ENCODE measurements around the gene STK10.
A peak's percentile ranks its signal among the peaks of the same experiment; 100 is the strongest.

Gene STK10

GRCh38 chr5:172005708-172006320 is 182.2 kb downstream of the STK10 start:
- in situ Hi-C loops (cut with HindIII; ENCODE audit: low pct_unique_long_range_greater_than_20kb, low sequenced_read_pairs) = no loop called here
- DNase-seq (ENCODE audit: low read depth in 1 of 2, low spot score in 1 of 2) = peak in 1 of 2 experiments; percentile 49
- no peak for TF ChIP-seq JUND (IDR thresholded peaks at IDR 0.05; ENCODE audit: low read depth)

DNA sequence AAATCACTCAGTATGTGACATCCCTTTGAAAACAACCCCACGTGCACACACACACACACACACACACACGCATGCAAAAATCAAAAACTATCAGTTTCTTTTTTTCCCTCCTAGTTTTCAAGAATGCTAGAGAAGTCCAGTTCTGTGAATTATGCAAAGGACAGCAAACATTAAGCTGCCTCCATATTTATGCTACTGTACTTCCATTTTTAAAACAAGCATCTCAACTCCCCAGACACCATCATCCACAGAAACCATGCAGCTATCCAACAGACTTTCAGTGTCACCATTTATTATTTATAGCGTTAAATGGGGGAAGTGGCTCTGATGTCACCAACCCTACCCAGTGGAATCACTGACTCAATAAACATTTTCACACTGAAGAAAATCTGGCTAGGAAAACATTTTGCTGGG is 183.2 kb downstream of the STK10 start:
- TF ChIP-seq JUND (IDR thresholded peaks at IDR 0.05; ENCODE audit: low read depth) = no peak
- in situ Hi-C loops (cut with HindIII; ENCODE audit: low pct_unique_long_range_greater_than_20kb, low sequenced_read_pairs) = no loop called here
- no peak for DNase-seq (ENCODE audit: low read depth in 1 of 2, low spot score in 1 of 2)

- DNase-seq (ENCODE audit: low read depth in 1 of 2, low spot score in 1 of 2) = no peak
- no peak for TF ChIP-seq JUND (IDR thresholded peaks at IDR 0.05; ENCODE audit: low read depth)
- in situ Hi-C loops (cut with HindIII; ENCODE audit: low pct_unique_long_range_greater_than_20kb, low sequenced_read_pairs) = no loop called here
Observed at GRCh38 chr5:172003746-172004145, 184.3 kb downstream of the STK10 start.

GRCh38 chr5:172002840-172003512 is 185.0 kb downstream of the STK10 start:
- no peak for TF ChIP-seq JUND (IDR thresholded peaks at IDR 0.05; ENCODE audit: low read depth)
- in situ Hi-C loops (cut with HindIII; ENCODE audit: low pct_unique_long_range_greater_than_20kb, low sequenced_read_pairs) = no loop called here
- no peak for DNase-seq (ENCODE audit: low read depth in 1 of 2, low spot score in 1 of 2)

- in situ Hi-C loops (cut with HindIII; ENCODE audit: low pct_unique_long_range_greater_than_20kb, low sequenced_read_pairs) = no loop called here
- no peak for TF ChIP-seq JUND (IDR thresholded peaks at IDR 0.05; ENCODE audit: low read depth)
- peak in 1 of 2 experiments; percentile 60 for DNase-seq (ENCODE audit: low read depth in 1 of 2, low spot score in 1 of 2)
Observed at GRCh38 chr5:172002310-172002709, 185.7 kb downstream of the STK10 start.

DNA sequence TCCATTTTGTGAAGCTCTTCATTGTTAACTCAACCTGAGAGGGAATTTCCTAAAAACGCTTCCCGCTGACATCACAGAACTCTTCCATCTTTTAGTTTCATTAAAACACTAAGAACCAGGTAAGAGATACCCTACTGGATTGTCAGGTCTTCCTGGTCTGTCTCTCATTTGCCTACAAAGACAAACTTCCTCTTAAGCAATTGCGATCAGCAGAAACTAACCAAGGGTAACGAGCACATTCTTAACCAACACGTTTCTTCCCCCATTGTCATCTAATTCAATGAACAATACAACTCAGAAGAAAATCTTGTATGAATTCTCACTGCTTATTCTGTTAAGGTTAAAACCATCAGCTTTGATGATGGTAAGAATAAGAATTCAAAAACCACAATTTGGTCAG is 188.1 kb downstream of the STK10 start:
- peak in 1 of 2 experiments; percentile 60 for DNase-seq (ENCODE audit: low read depth in 1 of 2, low spot score in 1 of 2)

GRCh38 chr5:171999100-171999499 is 188.9 kb downstream of the STK10 start:
- in situ Hi-C loops (cut with HindIII; ENCODE audit: low pct_unique_long_range_greater_than_20kb, low sequenced_read_pairs) = no loop called here
- no peak for TF ChIP-seq JUND (IDR thresholded peaks at IDR 0.05; ENCODE audit: low read depth)
- no peak for DNase-seq (ENCODE audit: low read depth in 1 of 2, low spot score in 1 of 2)

More for the DNA sequence above, 188.1 kb downstream of the STK10 start:
- in situ Hi-C loops (cut with HindIII; ENCODE audit: low pct_unique_long_range_greater_than_20kb, low sequenced_read_pairs) = no loop called here
- no peak for TF ChIP-seq JUND (IDR thresholded peaks at IDR 0.05; ENCODE audit: low read depth)

GRCh38 chr5:171997011-171997410 is 191.0 kb downstream of the STK10 start:
- TF ChIP-seq JUND (IDR thresholded peaks at IDR 0.05; ENCODE audit: low read depth) = no peak
- DNase-seq (ENCODE audit: low read depth in 1 of 2, low spot score in 1 of 2) = peak in 1 of 2 experiments; percentile 41
- in situ Hi-C loops (cut with HindIII; ENCODE audit: low pct_unique_long_range_greater_than_20kb, low sequenced_read_pairs) = no loop called here

GRCh38 chr5:171992813-171993212 is 195.2 kb downstream of the STK10 start:
- DNase-seq (ENCODE audit: low read depth in 1 of 2, low spot score in 1 of 2) = peak in 1 of 2 experiments; percentile 67
- TF ChIP-seq JUND (IDR thresholded peaks at IDR 0.05; ENCODE audit: low read depth) = no peak
- in situ Hi-C loops (cut with HindIII; ENCODE audit: low pct_unique_long_range_greater_than_20kb, low sequenced_read_pairs) = no loop called here

DNA sequence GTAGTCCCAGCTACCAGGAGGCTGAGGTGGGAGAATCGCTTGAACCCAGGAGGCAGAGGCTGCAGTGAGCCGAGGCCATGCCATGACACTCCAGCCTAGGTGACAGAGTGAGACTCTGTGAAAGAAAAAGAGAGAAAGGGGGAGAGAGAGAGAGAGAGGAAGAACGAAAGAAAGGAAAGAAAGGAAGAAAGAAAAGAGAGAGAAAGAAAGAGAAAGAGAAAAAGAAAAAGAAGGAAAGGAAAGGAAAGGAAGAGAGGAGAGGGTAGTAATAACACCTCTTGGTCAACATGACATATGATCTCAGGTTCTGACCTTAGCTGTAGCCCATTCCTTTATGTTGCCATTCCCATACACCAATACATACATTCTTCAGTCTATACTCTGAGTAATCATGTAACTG is 195.7 kb downstream of the STK10 start:
- DNase-seq (ENCODE audit: low read depth in 1 of 2, low spot score in 1 of 2) = no peak

More for the DNA sequence above, 195.7 kb downstream of the STK10 start:
- in situ Hi-C loops (cut with HindIII; ENCODE audit: low pct_unique_long_range_greater_than_20kb, low sequenced_read_pairs) = no loop called here
- no peak for TF ChIP-seq JUND (IDR thresholded peaks at IDR 0.05; ENCODE audit: low read depth)
